Lower lobe of right lung (tissue), 2 donors: ENCODE results near the gene DUOXA1. TPM values are rescaled to one million over a fixed set of nuclear protein-coding genes. Genes with fewer than 3 reads are reported as not detected.

Experiments used
- ATAC-seq, 2 donors: fragments of 200-7000 bp; cut with Tn5 transposase; one replicate each; pipeline ENCODE4 v1.9.1; 2020 to 2022; ENCODE audit warnings: mild to moderate bottlenecking in 2 of 2, moderate library complexity in 2 of 2
- DNase-seq: peaks from one replicate; pipeline ENCODE4 v3.0.0-alpha.2; 2020
- H3K27ac ChIP-seq: fragments of 200-600 bp; one replicate; pipeline ENCODE4 v1.8.0; 2022
- H3K27me3 ChIP-seq: fragments of 200-600 bp; one replicate; pipeline ENCODE4 v1.8.0; 2022; ENCODE audit warnings: low read depth
- H3K36me3 ChIP-seq: fragments of 200-600 bp; one replicate; pipeline ENCODE4 v1.8.0; 2022; ENCODE audit warnings: mild to moderate bottlenecking
- H3K4me1 ChIP-seq: fragments of 200-600 bp; one replicate; pipeline ENCODE4 v1.8.0; 2022
- H3K4me3 ChIP-seq: fragments of 200-600 bp; one replicate; pipeline ENCODE4 v1.8.0; 2022; ENCODE audit warnings: mild to moderate bottlenecking
- H3K9me3 ChIP-seq: fragments of 200-600 bp; one replicate; pipeline ENCODE4 v1.8.0; 2022
- intact Hi-C: fragments of 100-400 bp; cut with DNase I; formaldehyde crosslinking; loops from one replicate; pipeline ENCODE4 v1.11.0; 2022
- long read RNA-seq: library from polyadenylated mRNA; unstranded; transcript quantifications from one replicate; pipeline ENCODE4 v2.0.0, GENCODE V29; 2021
- total RNA-seq: library from RNA; stranded (reverse); fragmentation: NEBNext Ultra II Directional; extraction: Animal tissue kit (Norgen Biotek cat#: 25700); gene quantifications from one replicate; pipeline ENCODE4 v1.2.1, GENCODE V29; 2021
- TF ChIP-seq, protein P1 (sequence below): fragments of 200-600 bp; IDR thresholded peaks from one replicate; pipeline ENCODE4 v1.8.0; 2022; ENCODE audit warnings: antibody characterized with exemption, mild to moderate bottlenecking
- donor health status: DM: no; HTN: yes; CAD: no; lungs with severe emphysema.

The DUOXA1 gene
- total RNA-seq = 131 TPM
- long read RNA-seq, transcript DUOXA1-208 (6 exons, 2,684 nt) = major isoform, 6 of 176 reads
- long read RNA-seq, partial matches to known transcripts = 54 of 176 reads
- long read RNA-seq, other reads (novel, unspliced or antisense) = 115 of 176 reads

- intact Hi-C loops = no loop called here
- no peaks in the 10 kb centered on the region for H3K9me3 ChIP-seq
- no peaks in the 10 kb centered on the region for H3K36me3 ChIP-seq
- DNase-seq (peak; percentile 87), ATAC-seq (peak; percentile 91 to 92)
- peak within 1 kb of the TSS; percentile 84 for H3K27ac ChIP-seq
- H3K27me3 ChIP-seq = peaks cover 49% of the 10 kb centered on the region
- H3K4me1 ChIP-seq = peaks cover 23% of the 10 kb centered on the region
- peak within 1 kb of the TSS; percentile 58 for H3K4me3 ChIP-seq
- TF ChIP-seq, protein P1, sequence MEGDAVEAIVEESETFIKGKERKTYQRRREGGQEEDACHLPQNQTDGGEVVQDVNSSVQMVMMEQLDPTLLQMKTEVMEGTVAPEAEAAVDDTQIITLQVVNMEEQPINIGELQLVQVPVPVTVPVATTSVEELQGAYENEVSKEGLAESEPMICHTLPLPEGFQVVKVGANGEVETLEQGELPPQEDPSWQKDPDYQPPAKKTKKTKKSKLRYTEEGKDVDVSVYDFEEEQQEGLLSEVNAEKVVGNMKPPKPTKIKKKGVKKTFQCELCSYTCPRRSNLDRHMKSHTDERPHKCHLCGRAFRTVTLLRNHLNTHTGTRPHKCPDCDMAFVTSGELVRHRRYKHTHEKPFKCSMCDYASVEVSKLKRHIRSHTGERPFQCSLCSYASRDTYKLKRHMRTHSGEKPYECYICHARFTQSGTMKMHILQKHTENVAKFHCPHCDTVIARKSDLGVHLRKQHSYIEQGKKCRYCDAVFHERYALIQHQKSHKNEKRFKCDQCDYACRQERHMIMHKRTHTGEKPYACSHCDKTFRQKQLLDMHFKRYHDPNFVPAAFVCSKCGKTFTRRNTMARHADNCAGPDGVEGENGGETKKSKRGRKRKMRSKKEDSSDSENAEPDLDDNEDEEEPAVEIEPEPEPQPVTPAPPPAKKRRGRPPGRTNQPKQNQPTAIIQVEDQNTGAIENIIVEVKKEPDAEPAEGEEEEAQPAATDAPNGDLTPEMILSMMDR = no peak
Measured at GRCh38 chr15:45129651-45130129, at the start of gene DUOXA1, which contains the start of gene DUOX1. TSS of gene DUOXA1 (minus strand) at chr15:45129879. CDS start at chr15:45123014, 6,865 bp downstream. TSS of gene DUOX1 (plus strand) at chr15:45129994. CDS start at chr15:45131967, 1,973 bp downstream.

GRCh38 chr15:45177285-45177684 lies 47.6 kb upstream of the DUOXA1 start:
- intact Hi-C loops = no loop called here
- TF ChIP-seq, protein P1 = no peak
- DNase-seq (no peak), ATAC-seq (no peak)
- Histone ChIP-seq H3K4me1 (peaks cover 15% of the 10 kb centered on the region), H3K9me3 (no peaks in the 10 kb centered on the region), H3K27ac (no peak overlapping the region), H3K36me3 (peaks cover 9% of the 10 kb centered on the region), H3K4me3 (no peak overlapping the region), H3K27me3 (no peaks in the 10 kb centered on the region)

DNA sequence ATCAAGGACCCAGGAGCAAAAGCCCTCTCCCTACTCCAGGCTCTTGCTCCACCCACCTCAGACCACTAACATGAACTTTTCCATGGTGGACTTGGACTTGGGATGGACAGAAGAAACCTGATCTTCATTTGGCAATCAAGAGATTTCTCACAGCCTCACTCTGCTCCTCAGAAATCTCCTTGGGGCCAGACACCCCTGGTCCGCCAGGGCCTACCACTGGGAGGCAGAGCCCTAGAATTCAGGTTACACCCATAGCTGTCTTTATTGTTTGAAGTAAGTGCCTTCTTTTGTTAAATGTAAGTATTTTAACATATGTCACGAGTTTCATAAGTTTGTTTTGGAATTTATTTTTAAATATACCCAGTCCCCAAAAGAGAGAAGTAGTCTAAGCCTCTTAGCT lies 44.9 kb upstream of the DUOXA1 start:
- intact Hi-C loops = no loop called here
- Histone ChIP-seq H3K9me3 (no peaks in the 10 kb centered on the region), H3K27me3 (no peaks in the 10 kb centered on the region), H3K36me3 (peaks cover 9% of the 10 kb centered on the region), H3K27ac (no peak overlapping the region), H3K4me3 (no peak overlapping the region), H3K4me1 (peaks cover 4% of the 10 kb centered on the region)
- TF ChIP-seq, protein P1 = no peak
- DNase-seq (no peak), ATAC-seq (no peak)

GRCh38 chr15:45174069-45174468 lies 44.4 kb upstream of the DUOXA1 start:
- H3K9me3 ChIP-seq = no peaks in the 10 kb centered on the region
- no peaks in the 10 kb centered on the region for H3K4me1 ChIP-seq
- TF ChIP-seq, protein P1 = no peak
- H3K27me3 ChIP-seq = no peaks in the 10 kb centered on the region
- H3K4me3 ChIP-seq = no peak overlapping the region
- DNase-seq (no peak), ATAC-seq (no peak)
- peaks cover 9% of the 10 kb centered on the region for H3K36me3 ChIP-seq
- no peak overlapping the region for H3K27ac ChIP-seq
- intact Hi-C loops = no loop called here

- intact Hi-C loops = no loop called here
- Histone ChIP-seq H3K4me1 (no peaks in the 10 kb centered on the region), H3K27ac (no peak overlapping the region), H3K27me3 (no peaks in the 10 kb centered on the region), H3K36me3 (peaks cover 9% of the 10 kb centered on the region), H3K4me3 (no peak overlapping the region), H3K9me3 (no peaks in the 10 kb centered on the region)
- TF ChIP-seq, protein P1 = no peak
- DNase-seq = no peak
- ATAC-seq = no peak
Measured at GRCh38 chr15:45171912-45172311, 42.2 kb upstream of the DUOXA1 start.
